GM21737 (cell line): ENCODE data around the gene PLCG2.
"Not testable (repeated sequence)": the region's sequence is repeated elsewhere in the genome, so short reads cannot be mapped to it uniquely, and the experiment has no call there.

Experiments
- ATAC-seq: cut with Tn5 transposase; IDR thresholded peaks from one replicate; pipeline ENCODE4 v1.9.1; 2021; ENCODE audit warnings: mild to moderate bottlenecking, moderate library complexity; ENCODE audit not compliant: unreplicated experiment

Gene PLCG2

GRCh38 chr16:81873843-81874752 lies 95.0 kb downstream of the PLCG2 start:
- ATAC-seq = peak; percentile 87

GRCh38 chr16:81875461-81875860 lies 96.4 kb downstream of the PLCG2 start:
- ATAC-seq = no peak

GRCh38 chr16:81876273-81876900 lies 97.3 kb downstream of the PLCG2 start:
- ATAC-seq = no peak

GRCh38 chr16:81877490-81877889 lies 98.4 kb downstream of the PLCG2 start:
- not testable (repeated sequence) for ATAC-seq

DNA sequence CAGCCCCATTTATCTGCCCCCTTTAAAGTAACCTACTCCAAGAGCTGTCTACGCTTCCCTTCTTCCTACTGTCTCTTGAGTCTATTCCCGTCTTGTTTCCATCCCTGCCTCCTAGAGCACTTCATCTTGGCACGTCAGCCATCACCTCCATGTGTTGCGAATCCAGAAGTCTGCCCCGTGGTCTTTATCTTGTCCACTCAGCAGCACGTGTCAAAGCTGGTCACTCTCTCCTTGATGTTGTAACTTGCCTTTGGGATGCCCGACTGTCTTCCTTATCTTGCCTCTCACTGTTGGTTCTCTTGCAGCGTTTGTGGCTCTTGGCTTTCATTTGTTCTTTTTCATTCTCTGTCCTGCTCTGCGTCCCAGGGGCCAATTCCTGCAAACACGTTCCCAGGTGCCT lies 99.4 kb downstream of the PLCG2 start:
- no peak for ATAC-seq

DNA sequence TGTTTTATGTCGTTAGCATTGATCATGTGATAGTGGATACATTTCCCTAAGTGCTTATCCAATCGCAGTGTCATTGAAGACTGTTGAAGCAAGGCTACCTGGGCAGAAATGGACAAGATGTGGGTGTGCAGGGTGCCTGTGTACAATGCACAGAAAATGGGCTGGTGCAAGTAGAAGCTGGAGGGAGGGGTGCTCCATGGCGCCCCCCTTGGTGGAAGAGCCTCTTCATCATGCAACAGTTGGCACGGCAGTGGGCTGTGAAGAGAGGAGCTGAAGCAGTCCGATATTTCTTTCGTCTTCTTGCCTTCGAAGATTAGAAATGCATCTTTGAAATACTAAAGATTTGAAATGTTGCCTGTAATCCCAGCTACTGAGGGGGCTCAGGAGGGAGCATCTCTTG lies 100.5 kb downstream of the PLCG2 start:
- no peak for ATAC-seq

DNA sequence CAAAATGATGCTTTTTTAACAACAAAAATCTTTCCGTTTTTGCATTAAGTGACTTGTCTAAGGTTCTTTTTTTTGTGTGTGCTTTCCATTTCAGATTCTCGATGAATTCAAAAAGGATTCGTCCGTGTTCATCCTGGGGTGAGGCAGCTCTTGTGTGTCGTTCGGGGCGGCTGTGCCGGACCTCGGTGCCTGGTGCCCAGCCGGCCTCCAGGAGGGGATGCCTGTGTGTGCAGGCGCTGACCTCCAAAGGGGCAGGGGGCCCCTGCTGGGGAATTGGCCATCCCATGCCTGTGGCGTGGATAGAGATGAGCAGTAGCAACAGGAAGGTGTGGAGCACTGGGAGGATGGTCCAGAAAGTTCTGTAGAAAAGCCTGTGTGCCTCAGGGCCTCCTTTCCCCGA lies 101.7 kb downstream of the PLCG2 start:
- ATAC-seq = no peak

- ATAC-seq = no peak
These were observed 102.1 kb downstream of the PLCG2 start for GRCh38 chr16:81881228-81881627.

DNA sequence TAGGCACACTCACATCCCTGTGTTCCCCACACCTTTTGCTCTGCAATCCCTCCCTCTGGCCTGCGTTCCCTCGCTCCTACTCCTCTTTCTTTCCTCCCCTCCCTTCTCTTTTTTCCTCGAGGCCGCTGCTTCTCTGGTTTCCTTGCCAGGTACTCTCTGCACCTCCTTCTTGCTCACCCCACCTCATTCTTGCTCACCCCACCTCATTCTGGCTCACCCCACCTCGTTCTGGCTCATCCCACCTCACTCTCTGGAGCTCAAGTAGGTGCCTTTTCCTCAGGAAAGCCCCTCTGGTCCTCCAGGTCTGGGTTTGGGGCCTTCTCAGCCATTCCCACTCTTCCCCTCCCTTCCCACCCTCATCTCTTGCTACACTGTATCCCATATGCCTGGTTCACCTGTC lies 103.5 kb downstream of the PLCG2 start:
- ATAC-seq = no peak

DNA sequence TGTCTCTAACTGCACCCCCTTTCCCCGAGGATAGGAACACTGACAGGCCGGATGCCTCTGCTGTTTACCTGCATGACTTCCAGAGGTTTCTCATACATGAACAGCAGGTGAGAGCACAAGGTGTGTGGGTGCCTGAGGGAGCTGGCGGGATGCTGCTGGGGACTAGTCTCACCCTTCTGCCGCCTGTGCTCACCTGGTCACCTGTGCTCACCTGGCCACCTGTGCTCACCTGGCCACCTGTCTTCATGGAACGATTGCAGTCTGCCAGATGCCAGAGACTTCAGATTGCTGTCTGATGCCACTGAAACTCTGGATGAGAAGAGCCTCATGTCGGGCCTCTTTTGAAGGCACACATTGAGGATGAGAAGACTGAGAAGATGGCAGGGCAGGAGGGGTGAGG lies 104.1 kb downstream of the PLCG2 start:
- ATAC-seq = no peak

GRCh38 chr16:81885976-81886586 lies 107.0 kb downstream of the PLCG2 start:
- no peak for ATAC-seq

GRCh38 chr16:81888520-81889394 lies 109.7 kb downstream of the PLCG2 start:
- ATAC-seq = no peak

DNA sequence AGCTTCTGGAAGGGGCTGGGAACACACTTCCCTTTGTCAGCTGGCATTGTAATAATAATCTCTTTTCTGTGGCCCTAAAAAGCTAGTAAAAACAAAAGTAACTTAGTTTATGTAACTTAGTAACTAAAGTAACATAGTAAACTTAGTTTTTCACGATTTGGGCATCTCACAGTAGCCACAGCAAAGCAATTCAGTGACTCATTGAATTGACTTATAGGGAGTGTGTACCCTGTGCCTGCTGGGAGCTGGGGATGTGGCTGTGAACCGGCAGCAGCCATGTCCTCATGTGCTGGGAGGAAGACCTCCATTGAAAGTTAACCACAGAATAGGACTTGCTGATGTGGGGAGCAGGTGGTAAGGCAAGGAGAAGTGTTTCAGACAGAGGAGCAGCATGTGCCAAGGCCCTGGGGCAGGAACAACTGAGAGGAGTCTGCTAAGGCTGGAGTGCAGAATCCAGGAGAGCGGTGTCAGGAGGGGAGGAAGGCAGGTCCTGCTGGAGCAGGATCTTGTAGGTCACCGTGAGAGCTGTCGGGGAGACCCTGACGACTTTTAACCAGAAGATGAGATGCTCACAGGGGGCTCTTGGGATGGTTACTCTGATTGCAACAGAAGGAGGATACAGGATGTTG lies 112.8 kb downstream of the PLCG2 start:
- no peak for ATAC-seq

- ATAC-seq = no peak
These were observed 115.5 kb downstream of the PLCG2 start for GRCh38 chr16:81894592-81894991.

DNA sequence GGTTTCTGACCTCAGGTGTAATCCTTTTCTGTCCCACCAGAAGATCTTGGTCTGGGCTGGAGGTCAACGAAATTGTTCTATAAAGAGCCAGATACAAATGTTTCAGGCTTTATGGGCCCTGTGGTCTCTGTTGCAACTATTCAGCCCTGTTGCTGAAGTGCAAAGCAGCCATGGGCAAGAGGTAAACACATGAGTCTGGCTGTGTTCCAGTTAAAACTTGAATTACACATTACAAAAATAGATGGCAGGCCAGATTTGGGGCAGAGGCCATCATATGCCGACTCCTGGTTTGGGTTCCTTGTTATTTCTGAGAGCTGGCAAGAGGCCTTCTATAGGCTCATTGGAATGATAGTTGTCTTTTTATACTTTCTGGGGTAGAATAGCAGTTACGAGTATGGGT lies 117.8 kb downstream of the PLCG2 start:
- no peak for ATAC-seq

DNA sequence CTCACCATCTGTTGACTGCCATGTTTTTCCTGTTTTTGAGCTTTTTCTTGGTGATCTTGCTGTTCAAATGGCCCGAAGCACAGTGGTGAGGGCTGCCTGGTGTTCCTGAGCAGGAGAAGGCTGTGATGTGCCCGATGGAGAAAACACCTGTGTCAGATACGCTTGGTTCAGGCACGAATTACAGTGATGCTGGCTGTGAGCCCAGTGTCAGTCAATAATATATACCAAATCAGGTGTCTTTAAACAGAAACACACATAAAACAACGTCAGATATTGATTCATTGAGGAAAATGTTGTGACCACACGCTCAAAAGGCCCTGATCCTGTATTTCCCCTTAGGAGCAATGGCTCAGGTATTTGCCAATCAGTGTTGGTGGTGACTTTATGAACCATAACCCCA lies 120.5 kb downstream of the PLCG2 start:
- ATAC-seq = no peak

DNA sequence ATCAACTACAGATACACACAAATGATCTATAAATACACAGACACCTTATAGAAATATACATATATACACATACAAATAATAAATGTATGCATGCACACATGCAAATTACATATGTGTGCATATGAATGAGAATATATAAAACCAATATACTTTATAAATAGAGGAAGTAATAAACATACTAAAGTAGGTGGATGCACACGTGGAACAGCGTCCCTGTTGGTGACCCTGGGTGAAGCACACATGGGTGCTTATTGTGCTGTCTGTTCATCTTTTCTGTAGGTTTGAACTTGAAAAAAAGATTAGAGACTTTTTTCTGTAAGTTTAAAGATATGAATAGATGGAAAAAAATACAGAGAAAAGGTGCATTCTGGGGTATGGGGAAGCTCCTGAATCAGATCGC lies 120.9 kb downstream of the PLCG2 start:
- no peak for ATAC-seq

DNA sequence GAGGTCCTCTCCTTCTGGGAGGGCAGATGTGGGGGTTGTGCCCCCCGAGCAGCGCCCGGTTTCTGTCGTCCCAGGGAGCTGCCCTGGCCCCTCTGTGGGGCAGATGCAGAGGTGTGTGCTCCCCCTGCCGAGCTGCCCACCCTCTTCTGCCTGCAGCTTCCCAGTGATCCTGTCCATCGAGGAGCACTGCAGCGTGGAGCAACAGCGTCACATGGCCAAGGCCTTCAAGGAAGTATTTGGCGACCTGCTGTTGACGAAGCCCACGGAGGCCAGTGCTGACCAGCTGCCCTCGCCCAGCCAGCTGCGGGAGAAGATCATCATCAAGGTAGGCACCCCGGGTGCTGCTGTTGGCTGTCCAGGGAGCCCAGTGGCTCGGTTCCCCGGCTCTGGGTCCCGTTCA lies 121.4 kb downstream of the PLCG2 start:
- no peak for ATAC-seq

DNA sequence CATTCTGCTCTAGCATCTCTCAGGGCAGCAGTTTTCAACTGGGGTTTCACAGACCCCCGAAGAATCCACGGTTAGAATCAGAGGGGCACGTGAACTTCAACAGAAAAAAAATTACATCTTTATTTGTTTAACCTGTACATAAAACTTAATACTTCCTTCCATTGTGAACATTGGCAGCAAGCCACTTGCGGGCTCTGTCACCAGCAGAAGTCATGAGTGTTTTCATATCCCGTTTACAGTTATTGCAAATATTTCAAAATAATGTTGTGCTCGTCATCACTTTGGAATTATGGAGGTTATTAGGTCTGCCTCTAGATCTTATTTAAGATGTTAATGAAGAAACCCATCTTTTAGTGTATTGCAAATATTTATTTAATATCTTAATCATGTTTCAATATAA lies 122.4 kb downstream of the PLCG2 start:
- no peak for ATAC-seq

DNA sequence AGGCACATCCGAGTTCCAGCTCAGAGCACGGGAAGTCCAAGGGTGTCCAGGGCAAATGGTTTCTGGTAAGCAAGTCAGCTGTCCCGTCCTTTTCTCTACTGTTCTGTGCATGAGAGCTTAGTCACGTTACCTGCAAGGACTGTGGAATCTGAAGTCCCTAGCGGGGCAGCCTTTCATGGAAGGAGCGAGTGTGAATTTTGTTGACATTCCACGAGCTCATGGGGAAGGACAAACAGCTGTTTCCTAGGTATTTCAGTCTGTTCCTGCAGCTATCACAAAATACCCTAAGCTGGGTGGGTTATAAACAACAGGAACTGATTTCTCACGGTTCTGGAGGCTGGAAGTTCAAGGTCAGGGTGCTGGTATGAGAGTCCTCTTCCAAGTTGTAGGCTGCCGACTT lies 122.9 kb downstream of the PLCG2 start:
- ATAC-seq = no peak

- ATAC-seq = no peak
These were observed 125.2 kb downstream of the PLCG2 start for GRCh38 chr16:81904320-81904719.
